Cardiac fibroblast (primary cell): ENCODE results near the gene DPAGT1.
"Not testable (repeated sequence)": the region's sequence is repeated elsewhere in the genome, so short reads cannot be mapped to it uniquely, and the experiment has no call there.

Source experiments
- DNase-seq, 2 donors: peaks; one replicate each; pipeline versions ENCODE4 v3.0.0 to v3.0.0-alpha.2; 2010; ENCODE audit warnings: low read depth in 2 of 2
- H3K4me3 ChIP-seq, 2 donors: replicated peaks in 1 of 2; 1 replicate in 1 of 2; 2 replicates in 1 of 2; pipeline ENCODE4 v1.5.1; 2011; ENCODE audit warnings: low read depth in 2 of 2, low read length in 2 of 2, mild to moderate bottlenecking in 2 of 2, moderate library complexity in 1 of 2
- TF ChIP-seq, protein P1 (sequence below): IDR thresholded peaks from one replicate; pipeline ENCODE4 v1.5.1; 2011; ENCODE audit warnings: low read depth, mild to moderate bottlenecking, low read length, inconsistent platforms

DPAGT1 gene

GRCh38 chr11:119144825-119145486 lies 43.3 kb upstream of the DPAGT1 start:
- TF ChIP-seq, protein P1, sequence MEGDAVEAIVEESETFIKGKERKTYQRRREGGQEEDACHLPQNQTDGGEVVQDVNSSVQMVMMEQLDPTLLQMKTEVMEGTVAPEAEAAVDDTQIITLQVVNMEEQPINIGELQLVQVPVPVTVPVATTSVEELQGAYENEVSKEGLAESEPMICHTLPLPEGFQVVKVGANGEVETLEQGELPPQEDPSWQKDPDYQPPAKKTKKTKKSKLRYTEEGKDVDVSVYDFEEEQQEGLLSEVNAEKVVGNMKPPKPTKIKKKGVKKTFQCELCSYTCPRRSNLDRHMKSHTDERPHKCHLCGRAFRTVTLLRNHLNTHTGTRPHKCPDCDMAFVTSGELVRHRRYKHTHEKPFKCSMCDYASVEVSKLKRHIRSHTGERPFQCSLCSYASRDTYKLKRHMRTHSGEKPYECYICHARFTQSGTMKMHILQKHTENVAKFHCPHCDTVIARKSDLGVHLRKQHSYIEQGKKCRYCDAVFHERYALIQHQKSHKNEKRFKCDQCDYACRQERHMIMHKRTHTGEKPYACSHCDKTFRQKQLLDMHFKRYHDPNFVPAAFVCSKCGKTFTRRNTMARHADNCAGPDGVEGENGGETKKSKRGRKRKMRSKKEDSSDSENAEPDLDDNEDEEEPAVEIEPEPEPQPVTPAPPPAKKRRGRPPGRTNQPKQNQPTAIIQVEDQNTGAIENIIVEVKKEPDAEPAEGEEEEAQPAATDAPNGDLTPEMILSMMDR: peak; percentile 71
- DNase-seq: peak; percentile 75 to 79
- no peak overlapping the region for H3K4me3 ChIP-seq

DNA sequence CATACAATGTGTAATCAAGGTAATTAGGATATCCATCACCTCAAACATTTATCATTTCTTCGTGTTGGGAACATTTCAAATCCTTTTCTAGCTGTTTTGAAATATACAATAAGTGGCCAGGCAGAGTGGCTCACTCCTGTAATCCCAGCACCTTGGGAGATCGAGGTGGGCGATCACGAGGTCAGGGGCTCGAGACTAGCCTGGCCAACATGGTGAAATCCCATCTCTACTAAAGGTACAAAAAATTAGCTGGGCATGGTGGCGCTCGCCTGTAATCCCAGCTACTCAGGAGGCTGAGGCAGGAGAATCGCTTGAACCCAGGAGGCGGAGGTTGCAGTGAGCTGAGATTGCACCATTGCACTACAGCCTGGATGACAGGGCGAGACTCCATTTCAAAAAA lies 37.6 kb upstream of the DPAGT1 start:
- DNase-seq, H3K4me3 ChIP-seq: not testable (repeated sequence)

- TF ChIP-seq, protein P1: peak; percentile 64
- no peak overlapping the region for H3K4me3 ChIP-seq
- DNase-seq: peak in 1 of 2 donors; percentile 14
These were observed 32.8 kb upstream of the DPAGT1 start for GRCh38 chr11:119134389-119134978.

- peak in 1 of 2 donors; percentile 69 for DNase-seq
- TF ChIP-seq, protein P1: no peak
- H3K4me3 ChIP-seq: no peak overlapping the region
These were observed 29.0 kb upstream of the DPAGT1 start for GRCh38 chr11:119130662-119131061.

- no peak for DNase-seq
- no peak overlapping the region for H3K4me3 ChIP-seq
- TF ChIP-seq, protein P1: no peak
These were observed 25.1 kb upstream of the DPAGT1 start for GRCh38 chr11:119126675-119127268.

DNA sequence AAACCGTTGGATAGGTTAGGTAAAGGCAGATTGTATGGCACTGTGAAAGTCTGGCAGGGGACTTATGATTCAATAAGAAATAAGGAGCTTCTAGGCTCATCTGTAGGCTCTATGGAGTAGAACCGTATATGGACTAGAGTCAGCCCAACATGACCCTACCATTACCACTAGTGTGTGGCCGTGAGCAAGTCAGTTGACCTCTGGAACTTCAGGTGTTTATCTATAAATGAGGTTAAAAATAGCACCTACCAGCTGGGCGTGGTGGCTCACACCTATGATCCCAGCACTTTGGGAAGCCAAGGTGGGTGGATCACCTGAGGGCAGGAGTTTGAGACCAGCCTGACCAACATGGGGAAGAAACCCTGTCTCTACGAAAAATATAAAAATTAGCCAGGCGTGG lies 24.2 kb upstream of the DPAGT1 start:
- TF ChIP-seq, protein P1: no peak
- no peak for DNase-seq
- no peak overlapping the region for H3K4me3 ChIP-seq

GRCh38 chr11:119121811-119122124 lies 20.1 kb upstream of the DPAGT1 start:
- DNase-seq: no peak
- TF ChIP-seq, protein P1: no peak
- peak overlapping the region; percentile 99 for H3K4me3 ChIP-seq
